Peyer's patch (tissue), 4 donors: ENCODE data around the gene SUGCT.
"Not testable (repeated sequence)": the region's sequence is repeated elsewhere in the genome, so short reads cannot be mapped to it uniquely, and the experiment has no call there.

Experiments
- POLR2A ChIP-seq, 2 donors: fragments of 450-650 bp; IDR thresholded peaks; one replicate each; pipeline ENCODE4 v1.5.1; 2017; ENCODE audit warnings: antibody characterized with exemption in 2 of 2, mild to moderate bottlenecking in 2 of 2, moderate library complexity in 2 of 2
- TF ChIP-seq, protein P1 (sequence below), 6 experiments: fragments of 450-650 bp in 4 of 6; fragments of 200-600 bp in 2 of 6; sonication (generic) in 1 of 6; IDR thresholded peaks; one replicate each; pipeline ENCODE4 v1.5.1; 2017 to 2019; ENCODE audit warnings: antibody characterized with exemption in 6 of 6, mild to moderate bottlenecking in 3 of 6, moderate library complexity in 1 of 6

DNA sequence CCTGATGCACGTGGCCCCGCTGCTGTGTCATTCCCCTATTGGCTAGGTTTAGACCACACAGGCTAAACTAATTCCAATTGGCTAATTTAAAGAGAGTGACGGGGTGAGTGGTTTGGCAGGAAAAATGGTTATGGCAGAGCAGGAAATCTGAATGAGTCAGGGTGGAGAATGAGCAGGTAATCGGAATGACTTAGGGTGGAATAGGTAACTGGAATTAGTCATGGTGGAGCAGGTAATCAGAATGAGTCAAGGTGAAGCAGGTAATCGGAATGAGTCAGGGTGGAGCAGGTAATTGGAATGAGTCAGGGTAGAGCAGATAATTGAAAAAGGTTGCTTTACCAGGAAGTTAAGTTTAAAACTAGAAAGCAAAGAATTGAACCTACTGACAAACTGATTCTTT is 7.1 kb downstream of the SUGCT start:
- TF ChIP-seq, protein P1, sequence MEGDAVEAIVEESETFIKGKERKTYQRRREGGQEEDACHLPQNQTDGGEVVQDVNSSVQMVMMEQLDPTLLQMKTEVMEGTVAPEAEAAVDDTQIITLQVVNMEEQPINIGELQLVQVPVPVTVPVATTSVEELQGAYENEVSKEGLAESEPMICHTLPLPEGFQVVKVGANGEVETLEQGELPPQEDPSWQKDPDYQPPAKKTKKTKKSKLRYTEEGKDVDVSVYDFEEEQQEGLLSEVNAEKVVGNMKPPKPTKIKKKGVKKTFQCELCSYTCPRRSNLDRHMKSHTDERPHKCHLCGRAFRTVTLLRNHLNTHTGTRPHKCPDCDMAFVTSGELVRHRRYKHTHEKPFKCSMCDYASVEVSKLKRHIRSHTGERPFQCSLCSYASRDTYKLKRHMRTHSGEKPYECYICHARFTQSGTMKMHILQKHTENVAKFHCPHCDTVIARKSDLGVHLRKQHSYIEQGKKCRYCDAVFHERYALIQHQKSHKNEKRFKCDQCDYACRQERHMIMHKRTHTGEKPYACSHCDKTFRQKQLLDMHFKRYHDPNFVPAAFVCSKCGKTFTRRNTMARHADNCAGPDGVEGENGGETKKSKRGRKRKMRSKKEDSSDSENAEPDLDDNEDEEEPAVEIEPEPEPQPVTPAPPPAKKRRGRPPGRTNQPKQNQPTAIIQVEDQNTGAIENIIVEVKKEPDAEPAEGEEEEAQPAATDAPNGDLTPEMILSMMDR (IDR thresholded peaks at IDR 0.05) = not testable (repeated sequence)
- not testable (repeated sequence) for TF ChIP-seq POLR2A (IDR thresholded peaks at IDR 0.05)
